ENCODE data around the gene FLYWCH2.

DNA sequence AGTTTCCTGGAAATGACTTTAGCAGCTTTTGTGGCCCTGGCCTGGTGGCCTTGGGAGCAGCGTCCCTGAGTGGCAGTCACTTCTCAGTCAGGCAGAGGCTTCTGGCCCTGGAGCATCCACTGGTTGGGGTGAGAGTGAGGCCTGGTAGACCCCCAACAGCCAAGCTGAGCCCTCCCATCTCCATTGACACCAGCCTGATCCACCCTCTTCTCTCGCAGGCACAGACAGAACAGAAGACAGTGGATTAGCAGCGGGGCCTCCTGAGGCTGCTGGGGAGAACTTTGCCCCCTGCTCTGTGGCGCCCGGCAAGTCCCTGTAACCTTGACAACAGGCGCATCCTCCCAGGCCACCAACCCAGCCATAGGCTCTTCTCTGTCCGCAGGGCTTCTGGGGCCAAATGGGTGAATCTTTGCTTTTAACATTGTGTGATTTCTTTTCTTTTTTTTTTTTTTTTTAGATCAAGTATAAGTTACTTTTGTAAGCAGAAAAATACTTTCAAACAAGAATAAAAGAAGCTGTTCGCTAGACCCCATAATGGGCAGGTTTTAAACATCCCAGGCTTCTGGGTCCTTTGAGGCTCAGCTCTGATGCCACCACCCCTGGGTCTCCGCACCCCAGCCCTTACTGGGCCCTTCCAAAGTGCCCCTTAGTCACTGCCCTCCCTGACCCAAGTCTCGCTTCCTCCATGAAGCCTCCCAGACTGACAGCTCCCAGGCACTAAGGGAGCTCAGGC, 16.0 kb downstream of the FLYWCH2 start:
- TF ChIP-seq, protein P1, sequence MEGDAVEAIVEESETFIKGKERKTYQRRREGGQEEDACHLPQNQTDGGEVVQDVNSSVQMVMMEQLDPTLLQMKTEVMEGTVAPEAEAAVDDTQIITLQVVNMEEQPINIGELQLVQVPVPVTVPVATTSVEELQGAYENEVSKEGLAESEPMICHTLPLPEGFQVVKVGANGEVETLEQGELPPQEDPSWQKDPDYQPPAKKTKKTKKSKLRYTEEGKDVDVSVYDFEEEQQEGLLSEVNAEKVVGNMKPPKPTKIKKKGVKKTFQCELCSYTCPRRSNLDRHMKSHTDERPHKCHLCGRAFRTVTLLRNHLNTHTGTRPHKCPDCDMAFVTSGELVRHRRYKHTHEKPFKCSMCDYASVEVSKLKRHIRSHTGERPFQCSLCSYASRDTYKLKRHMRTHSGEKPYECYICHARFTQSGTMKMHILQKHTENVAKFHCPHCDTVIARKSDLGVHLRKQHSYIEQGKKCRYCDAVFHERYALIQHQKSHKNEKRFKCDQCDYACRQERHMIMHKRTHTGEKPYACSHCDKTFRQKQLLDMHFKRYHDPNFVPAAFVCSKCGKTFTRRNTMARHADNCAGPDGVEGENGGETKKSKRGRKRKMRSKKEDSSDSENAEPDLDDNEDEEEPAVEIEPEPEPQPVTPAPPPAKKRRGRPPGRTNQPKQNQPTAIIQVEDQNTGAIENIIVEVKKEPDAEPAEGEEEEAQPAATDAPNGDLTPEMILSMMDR (IDR thresholded peaks at IDR 0.05), result no peak
- TF ChIP-seq POLR2A (IDR thresholded peaks at IDR 0.05) (no peak), POLR2AphosphoS5 (IDR thresholded peaks at IDR 0.05) (no peak)
